Measurements from ENCODE around the gene MAMDC2. TPM values are rescaled to one million over a fixed set of nuclear protein-coding genes. Genes with fewer than 3 reads are reported as not detected.
"Not testable (repeated sequence)": the region's sequence is repeated elsewhere in the genome, so short reads cannot be mapped to it uniquely, and the experiment has no call there.

The MAMDC2 gene
- total RNA-seq, 1 experiment from 2014 or later = not detected

- H3K9me3 ChIP-seq (replicated peaks) = no peaks in the 10 kb centered on the region
Measured at GRCh38 chr9:70020217-70020616, 23.4 kb upstream of the MAMDC2 start.

GRCh38 chr9:70020991-70021571, 22.6 kb upstream of the MAMDC2 start:
- Histone ChIP-seq H3K36me3 (no peaks in the 10 kb centered on the region), H3K9me3 (replicated peaks) (no peaks in the 10 kb centered on the region), H3K27ac (peak overlapping the region; percentile 88), H3K4me1 (replicated peaks) (peaks cover 23% of the 10 kb centered on the region), H3K27me3 (replicated peaks) (no peaks in the 10 kb centered on the region), H3K4me3 (no peak overlapping the region)
- peak; percentile 91 to 93 for DNase-seq (ENCODE audit: low read depth in 1 of 2, low spot score in 2 of 2)

More at GRCh38 chr9:70020217-70020616, 23.4 kb upstream of the MAMDC2 start:
- H3K27me3 ChIP-seq (replicated peaks) = no peaks in the 10 kb centered on the region
- no peaks in the 10 kb centered on the region for H3K36me3 ChIP-seq
- H3K4me3 ChIP-seq = no peak overlapping the region
- peak in 1 of 2 experiments; percentile 4 for DNase-seq (ENCODE audit: low read depth in 1 of 2, low spot score in 2 of 2)
- H3K27ac ChIP-seq = peak overlapping the region; percentile 88
- peaks cover 23% of the 10 kb centered on the region for H3K4me1 ChIP-seq (replicated peaks)

GRCh38 chr9:70028287-70028686, 15.4 kb upstream of the MAMDC2 start:
- H3K4me3 ChIP-seq = no peak overlapping the region
- H3K4me1 ChIP-seq (replicated peaks) = peaks cover 26% of the 10 kb centered on the region

GRCh38 chr9:70030156-70030555, 13.5 kb upstream of the MAMDC2 start:
- Histone ChIP-seq H3K27me3 (replicated peaks) (no peaks in the 10 kb centered on the region), H3K36me3 (no peaks in the 10 kb centered on the region), H3K4me3 (no peak overlapping the region), H3K4me1 (replicated peaks) (peaks cover 26% of the 10 kb centered on the region), H3K9me3 (replicated peaks) (no peaks in the 10 kb centered on the region), H3K27ac (no peak overlapping the region; the same call in 1 of the 2 replicates)
- no peak for DNase-seq (ENCODE audit: low read depth in 1 of 2, low spot score in 2 of 2)

More at GRCh38 chr9:70028287-70028686, 15.4 kb upstream of the MAMDC2 start:
- Histone ChIP-seq H3K27ac (no peak overlapping the region), H3K36me3 (no peaks in the 10 kb centered on the region), H3K9me3 (replicated peaks) (no peaks in the 10 kb centered on the region), H3K27me3 (replicated peaks) (no peaks in the 10 kb centered on the region)
- no peak for DNase-seq (ENCODE audit: low read depth in 1 of 2, low spot score in 2 of 2)

- no peaks in the 10 kb centered on the region for H3K36me3 ChIP-seq
Measured at GRCh38 chr9:70031141-70031545, 12.5 kb upstream of the MAMDC2 start.

GRCh38 chr9:70034271-70034711, 9.4 kb upstream of the MAMDC2 start:
- Histone ChIP-seq H3K9me3 (replicated peaks) (no peaks in the 10 kb centered on the region), H3K4me3 (no peak overlapping the region), H3K36me3 (no peaks in the 10 kb centered on the region), H3K4me1 (replicated peaks) (peaks cover 33% of the 10 kb centered on the region), H3K27me3 (replicated peaks) (no peaks in the 10 kb centered on the region), H3K27ac (no peak overlapping the region)
- DNase-seq (ENCODE audit: low read depth in 1 of 2, low spot score in 2 of 2) = no peak

More at GRCh38 chr9:70031141-70031545, 12.5 kb upstream of the MAMDC2 start:
- Histone ChIP-seq H3K27me3 (replicated peaks) (no peaks in the 10 kb centered on the region), H3K4me3 (no peak overlapping the region), H3K27ac (peak overlapping the region; percentile 77), H3K4me1 (replicated peaks) (peaks cover 26% of the 10 kb centered on the region), H3K9me3 (replicated peaks) (no peaks in the 10 kb centered on the region)
- peak in 1 of 2 experiments; percentile 66 for DNase-seq (ENCODE audit: low read depth in 1 of 2, low spot score in 2 of 2)

GRCh38 chr9:70035691-70036090, 8.0 kb upstream of the MAMDC2 start:
- no peak overlapping the region for H3K4me3 ChIP-seq
- no peaks in the 10 kb centered on the region for H3K27me3 ChIP-seq (replicated peaks)
- no peaks in the 10 kb centered on the region for H3K36me3 ChIP-seq
- H3K4me1 ChIP-seq (replicated peaks) = peaks cover 32% of the 10 kb centered on the region
- DNase-seq (ENCODE audit: low read depth in 1 of 2, low spot score in 2 of 2) = no peak
- H3K27ac ChIP-seq = no peak overlapping the region
- no peaks in the 10 kb centered on the region for H3K9me3 ChIP-seq (replicated peaks)

GRCh38 chr9:70036641-70037040, 7.0 kb upstream of the MAMDC2 start:
- H3K9me3 ChIP-seq (replicated peaks) = no peaks in the 10 kb centered on the region
- no peaks in the 10 kb centered on the region for H3K36me3 ChIP-seq
- H3K4me1 ChIP-seq (replicated peaks) = peaks cover 22% of the 10 kb centered on the region
- H3K4me3 ChIP-seq = no peak overlapping the region
- no peaks in the 10 kb centered on the region for H3K27me3 ChIP-seq (replicated peaks)
- no peak overlapping the region for H3K27ac ChIP-seq
- no peak for DNase-seq (ENCODE audit: low read depth in 1 of 2, low spot score in 2 of 2)

GRCh38 chr9:70038171-70038621, 5.5 kb upstream of the MAMDC2 start:
- DNase-seq (ENCODE audit: low read depth in 1 of 2, low spot score in 2 of 2) = peak in 1 of 2 experiments; percentile 47
- not testable (repeated sequence) for H3K36me3 ChIP-seq; H3K4me1 ChIP-seq (replicated peaks); H3K27me3 ChIP-seq (replicated peaks); H3K4me3 ChIP-seq; H3K9me3 ChIP-seq (replicated peaks)
- H3K27ac ChIP-seq = peak overlapping the region; percentile 76

GRCh38 chr9:70040376-70040903, 3.2 kb upstream of the MAMDC2 start:
- Histone ChIP-seq H3K27ac (no peak overlapping the region), H3K4me3 (no peak overlapping the region), H3K4me1 (replicated peaks) (peaks cover 7% of the 10 kb centered on the region; the same call in 1 of the 2 replicates), H3K27me3 (replicated peaks) (no peaks in the 10 kb centered on the region), H3K36me3 (no peaks in the 10 kb centered on the region), H3K9me3 (replicated peaks) (no peaks in the 10 kb centered on the region)
- no peak for DNase-seq (ENCODE audit: low read depth in 1 of 2, low spot score in 2 of 2)

GRCh38 chr9:70042461-70043215, 1.0 kb upstream of the MAMDC2 start:
- DNase-seq (ENCODE audit: low read depth in 1 of 2, low spot score in 2 of 2) = no peak
- Histone ChIP-seq H3K4me1 (replicated peaks) (peaks cover 13% of the 10 kb centered on the region), H3K36me3 (no peaks in the 10 kb centered on the region), H3K4me3 (no peak overlapping the region), H3K9me3 (replicated peaks) (no peaks in the 10 kb centered on the region), H3K27me3 (replicated peaks) (no peaks in the 10 kb centered on the region), H3K27ac (no peak overlapping the region)

GRCh38 chr9:70043285-70043684, 363 bp upstream of the MAMDC2 start:
- H3K27ac ChIP-seq = no peak overlapping the region
- peaks cover 11% of the 10 kb centered on the region for H3K4me1 ChIP-seq (replicated peaks)
- no peaks in the 10 kb centered on the region for H3K27me3 ChIP-seq (replicated peaks)
- no peaks in the 10 kb centered on the region for H3K36me3 ChIP-seq
- DNase-seq (ENCODE audit: low read depth in 1 of 2, low spot score in 2 of 2) = no peak
- H3K9me3 ChIP-seq (replicated peaks) = no peaks in the 10 kb centered on the region
- H3K4me3 ChIP-seq = no peak overlapping the region

GRCh38 chr9:70044490-70045307, 1.1 kb downstream of the MAMDC2 start:
- Histone ChIP-seq H3K9me3 (replicated peaks) (no peaks in the 10 kb centered on the region), H3K4me1 (replicated peaks) (peaks cover 7% of the 10 kb centered on the region), H3K27me3 (replicated peaks) (no peaks in the 10 kb centered on the region), H3K4me3 (no peak overlapping the region), H3K36me3 (no peaks in the 10 kb centered on the region), H3K27ac (no peak overlapping the region)
- no peak for DNase-seq (ENCODE audit: low read depth in 1 of 2, low spot score in 2 of 2)

Measured in SJSA1 (cell line).